HG03521 (cell line): ENCODE results near the gene GDF3.
"Not testable (repeated sequence)": the region's sequence is repeated elsewhere in the genome, so short reads cannot be mapped to it uniquely, and the experiment has no call there.

Experiments used
- ATAC-seq: cut with Tn5 transposase; IDR thresholded peaks from one replicate; pipeline ENCODE4 v1.9.1; 2021; ENCODE audit warnings: mild to moderate bottlenecking, moderate library complexity; ENCODE audit not compliant: unreplicated experiment

GDF3 gene

DNA sequence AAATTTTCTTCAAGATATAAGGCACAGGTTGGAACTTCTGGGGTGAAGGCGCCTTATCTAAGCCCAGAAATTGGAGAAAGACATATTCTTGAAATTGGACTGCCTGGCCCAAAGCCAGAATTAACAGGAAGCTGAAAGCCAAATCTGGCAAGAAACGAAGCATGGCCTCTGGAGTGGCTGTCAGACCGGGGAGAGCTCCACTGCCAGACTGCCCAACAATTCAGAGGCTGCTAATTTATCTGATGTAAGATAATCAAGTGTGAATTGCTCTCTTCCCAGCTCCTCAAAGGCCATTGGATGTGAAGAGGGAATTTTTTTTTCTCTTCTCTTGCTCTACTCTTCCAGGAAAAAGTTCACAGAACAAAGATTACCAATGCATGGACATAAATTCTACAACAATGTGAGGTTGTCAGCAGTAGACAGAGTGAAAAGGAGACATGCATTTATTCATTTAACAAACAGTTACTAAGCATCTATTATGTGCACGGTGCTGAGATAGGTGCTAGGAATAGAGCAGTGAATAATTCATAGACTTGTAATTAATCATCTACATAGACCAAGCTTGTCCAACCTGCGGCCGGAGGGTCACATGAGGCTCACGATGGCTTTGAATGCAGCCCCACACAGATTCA is at the start of gene GDF3:
Gene GDF3 (minus strand): TSS at position 210 of the 632 bp plus-strand sequence. CDS start 47 bp downstream, at position 163.
- no peak for ATAC-seq

DNA sequence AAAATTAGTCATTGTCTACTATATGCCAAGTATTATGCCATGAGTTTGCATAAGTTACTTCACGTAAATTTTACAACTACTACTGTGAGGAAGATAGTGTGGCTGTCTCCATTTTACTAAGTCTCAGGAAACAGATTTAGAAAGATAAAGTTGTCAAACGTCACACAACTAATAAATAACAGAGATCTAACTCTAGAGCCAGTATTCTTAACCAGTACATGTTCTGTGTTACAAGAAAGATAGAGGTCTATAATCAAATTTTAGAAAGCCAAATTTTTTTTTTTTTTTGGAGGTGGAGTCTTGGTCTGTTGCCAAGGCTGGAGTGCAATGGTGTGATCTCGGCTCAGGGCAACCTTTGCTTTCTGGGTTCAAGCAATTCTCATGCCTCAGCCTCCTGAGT is 37.4 kb upstream of the GDF3 start:
- no peak for ATAC-seq

GRCh38 chr12:7731486-7731885 is 35.9 kb upstream of the GDF3 start:
- ATAC-seq = no peak

GRCh38 chr12:7730984-7731383 is 35.4 kb upstream of the GDF3 start:
- ATAC-seq = not testable (repeated sequence)

- no peak for ATAC-seq
These were observed 34.2 kb upstream of the GDF3 start for GRCh38 chr12:7729746-7730145.

- ATAC-seq = no peak
These were observed 28.4 kb upstream of the GDF3 start for GRCh38 chr12:7723926-7724325.

DNA sequence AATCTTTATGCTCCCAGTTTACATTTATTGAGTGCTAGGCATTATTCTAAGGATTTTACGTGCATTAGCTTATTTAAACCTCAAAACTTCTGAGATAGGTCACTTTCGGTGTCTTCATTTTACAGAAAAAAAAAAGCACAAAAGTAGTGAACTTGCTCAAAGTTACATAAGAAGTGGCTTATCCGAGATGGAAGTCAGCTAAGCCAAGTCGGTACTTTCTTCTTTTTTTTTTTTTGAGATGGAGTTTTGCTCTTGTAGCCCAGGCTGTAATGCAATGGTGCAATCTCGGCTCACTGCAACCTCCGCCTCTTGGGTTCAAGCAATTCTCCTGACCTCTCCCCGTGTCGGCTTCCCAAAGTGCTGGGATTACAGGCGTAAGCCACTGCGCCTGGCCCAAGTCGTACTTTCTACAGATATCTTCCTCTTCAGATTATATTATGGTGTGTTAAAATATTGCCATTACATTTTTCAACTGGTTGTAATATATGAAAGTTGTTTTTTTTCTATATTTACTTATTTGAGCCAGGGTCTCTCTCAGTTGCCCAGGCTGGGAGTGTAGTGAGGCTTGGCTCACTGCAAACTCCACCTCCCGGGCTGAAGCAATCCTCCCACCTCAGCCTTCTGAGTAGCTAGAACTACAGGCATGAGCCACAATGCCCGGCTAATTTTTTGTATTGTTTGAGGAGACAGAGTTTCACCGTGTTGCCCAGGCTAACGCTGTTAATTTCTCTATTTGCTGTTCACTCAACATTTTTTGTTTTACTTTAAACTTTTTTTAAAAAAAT is 24.6 kb upstream of the GDF3 start:
- ATAC-seq = no peak

- ATAC-seq = no peak
These were observed 20.8 kb upstream of the GDF3 start for GRCh38 chr12:7716381-7716780.

GRCh38 chr12:7712841-7713442 is 17.4 kb upstream of the GDF3 start:
- ATAC-seq = no peak

GRCh38 chr12:7711133-7711532 is 15.6 kb upstream of the GDF3 start, which contains the start of gene DPPA3:
DPPA3 (plus strand) TSS chr12:7711433; CDS start chr12:7711571, 138 bp downstream.
- no peak for ATAC-seq

- ATAC-seq = no peak
These were observed 14.5 kb upstream of the GDF3 start for GRCh38 chr12:7709969-7710675.

DNA sequence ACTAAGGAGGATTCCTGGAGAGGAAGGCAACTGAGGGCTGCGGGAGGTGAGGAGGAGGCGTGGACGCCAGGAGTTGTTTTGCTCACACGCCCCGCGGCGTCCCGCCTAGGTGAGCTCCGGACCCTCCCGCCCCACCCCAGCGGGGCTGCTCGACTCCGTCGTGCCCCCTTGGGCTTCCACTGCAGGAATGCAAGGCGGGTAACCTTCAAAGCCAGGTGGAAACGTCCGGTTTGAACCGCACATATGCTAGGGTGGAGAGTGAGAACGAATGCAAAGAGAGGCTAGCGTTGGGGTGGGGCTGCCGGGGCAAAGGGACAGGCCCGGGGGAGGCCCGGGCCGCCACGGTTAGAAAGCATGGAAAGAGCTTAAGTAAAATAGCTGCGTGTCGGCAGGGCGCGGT is 10.3 kb upstream of the GDF3 start:
- ATAC-seq = no peak

DNA sequence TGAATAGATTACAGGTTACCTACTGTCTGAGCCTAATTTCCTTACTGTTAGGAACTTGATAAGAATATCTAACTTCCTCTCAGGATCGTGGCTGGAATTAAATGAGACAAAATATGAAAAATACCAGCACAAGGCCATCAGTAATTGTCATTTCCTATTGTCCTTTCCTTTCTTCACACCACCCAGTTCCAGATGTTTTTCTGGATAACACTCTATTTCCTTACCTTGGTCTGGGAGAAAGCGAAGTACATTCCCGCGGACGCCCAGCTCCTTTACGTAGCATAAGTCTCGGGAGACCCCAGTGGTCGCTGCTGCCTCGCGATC is 376 bp downstream of the GDF3 start:
- ATAC-seq = no peak

DNA sequence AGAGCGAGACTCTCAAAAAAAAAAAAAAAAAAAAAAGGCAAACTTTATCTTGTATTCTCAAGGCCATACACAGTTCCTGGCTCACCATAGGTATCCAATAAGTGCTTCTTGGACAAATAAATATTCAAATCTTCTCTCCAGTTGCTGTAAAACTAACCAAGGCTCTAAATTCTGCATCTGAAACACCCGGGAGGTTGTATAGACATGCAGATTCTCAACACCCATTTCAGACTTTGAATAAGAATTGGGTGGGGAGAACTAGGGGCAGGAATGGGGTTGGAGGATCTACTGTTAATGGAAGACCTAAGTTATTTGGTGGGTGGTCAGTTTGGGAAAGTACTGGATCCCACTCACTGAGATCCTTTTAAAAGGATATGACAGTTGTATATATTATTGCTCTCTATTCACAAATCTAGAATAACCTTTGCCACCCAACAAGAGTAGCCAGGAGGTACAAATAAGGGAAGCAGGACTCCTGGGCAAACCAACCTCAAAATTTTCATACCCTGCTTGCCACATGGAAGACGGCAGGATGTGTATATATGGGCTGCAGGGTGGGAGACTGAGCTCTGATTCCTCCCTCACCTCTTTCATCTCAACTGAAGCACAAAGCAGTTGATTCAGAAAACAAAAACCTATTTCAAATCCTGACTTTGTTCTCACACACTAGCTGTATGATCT is 879 bp downstream of the GDF3 start:
- no peak for ATAC-seq

GRCh38 chr12:7693793-7694192 is 1.8 kb downstream of the GDF3 start:
- ATAC-seq = no peak

GRCh38 chr12:7681535-7681934 is 14.0 kb downstream of the GDF3 start:
- no peak for ATAC-seq

- ATAC-seq = no peak
These were observed 16.1 kb downstream of the GDF3 start for GRCh38 chr12:7679251-7680045.

DNA sequence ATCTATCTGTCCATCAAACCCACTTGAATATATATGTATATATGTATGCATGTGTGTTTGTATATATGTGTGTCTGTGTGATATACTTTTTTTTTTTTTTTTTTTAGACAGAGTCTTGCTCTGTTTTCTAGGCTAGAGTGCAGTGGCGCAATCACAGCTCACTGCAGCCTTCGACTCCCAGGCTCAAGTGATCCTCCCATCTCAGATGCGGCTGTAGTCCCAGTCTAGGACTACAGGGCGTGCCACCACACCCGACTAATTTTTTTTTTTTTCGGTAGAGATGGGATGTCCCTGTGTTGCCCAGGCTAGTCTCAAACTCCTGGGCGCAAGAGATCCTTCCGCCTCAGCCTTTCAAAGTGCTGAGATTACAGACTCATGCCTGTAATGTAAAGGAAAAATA is 16.8 kb downstream of the GDF3 start:
- no peak for ATAC-seq

GRCh38 chr12:7677432-7677888 is 18.1 kb downstream of the GDF3 start:
- ATAC-seq = not testable (repeated sequence)

DNA sequence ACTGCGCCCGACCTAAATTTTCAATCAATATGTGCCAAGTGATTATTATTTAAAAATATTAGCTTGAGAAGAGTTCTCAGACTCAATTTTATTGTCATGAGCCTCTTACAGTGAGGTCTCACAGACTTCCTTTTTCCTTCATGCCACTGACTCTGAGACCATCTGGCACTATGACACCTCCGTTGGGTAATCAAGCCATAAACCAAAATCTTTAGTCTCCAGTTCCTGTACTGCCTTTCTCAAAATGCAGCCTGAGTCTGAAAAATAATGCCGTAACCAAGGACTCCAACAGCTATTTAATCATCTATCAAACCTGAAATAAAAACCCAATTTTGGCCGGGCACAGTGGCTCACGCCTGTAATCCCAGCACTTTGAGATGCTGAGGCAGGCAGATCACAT is 20.1 kb downstream of the GDF3 start:
- not testable (repeated sequence) for ATAC-seq
